GOT3 (cell line): ENCODE results near the gene DNMT3A.
"Not testable (repeated sequence)": the region's sequence is repeated elsewhere in the genome, so short reads cannot be mapped to it uniquely, and the experiment has no call there.

ENCODE experiments used
- DNase-seq: peaks from one replicate; lab custom pipeline; 2025; ENCODE audit warnings: mixed read lengths; lab: John Stamatoyannopoulos, UW

DNMT3A gene

GRCh38 chr2:25284756-25285155 is 57.0 kb downstream of the DNMT3A start:
- DNase-seq = no peak

DNA sequence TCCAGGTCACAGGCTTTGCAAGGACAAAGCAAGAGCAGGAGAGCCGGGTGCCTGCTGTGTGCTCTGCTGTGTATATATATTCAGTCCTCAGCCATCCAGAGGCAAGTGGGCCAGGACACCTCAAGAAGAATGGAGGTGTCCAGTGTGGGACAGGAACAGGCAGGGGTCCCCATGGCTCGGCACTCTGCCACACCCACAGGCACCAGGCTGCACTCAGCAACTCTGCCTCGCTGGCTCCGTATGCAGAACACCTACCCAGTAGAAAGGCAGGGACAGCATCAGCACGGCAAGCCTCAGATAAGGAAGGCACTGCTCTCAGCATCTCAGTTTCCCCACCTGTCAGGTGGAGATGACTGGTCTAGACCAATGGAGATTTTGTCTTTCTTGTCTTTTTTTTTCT is 57.8 kb downstream of the DNMT3A start:
- no peak for DNase-seq

GRCh38 chr2:25281941-25282340 is 59.8 kb downstream of the DNMT3A start:
- no peak for DNase-seq

DNA sequence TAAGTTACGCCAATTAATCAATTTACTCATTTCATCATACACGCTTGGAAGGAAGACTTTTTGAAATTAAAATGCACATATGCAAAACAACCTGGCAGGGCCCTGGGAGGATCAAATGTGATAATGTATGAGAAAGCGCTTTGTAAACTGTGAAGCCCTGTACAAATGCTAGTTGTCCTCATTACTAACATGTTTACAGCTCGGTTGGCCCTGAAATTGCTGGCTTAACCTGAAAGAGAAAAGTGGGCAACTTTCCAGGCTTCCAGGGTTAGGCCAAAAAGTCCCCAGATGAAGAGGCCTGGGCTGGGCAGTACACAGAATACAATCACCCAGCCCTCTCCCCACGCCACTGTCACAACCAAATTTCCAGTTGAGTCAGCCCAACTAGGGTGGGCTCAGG is 60.2 kb downstream of the DNMT3A start:
- DNase-seq = no peak

GRCh38 chr2:25280051-25280687 is 61.6 kb downstream of the DNMT3A start:
- no peak for DNase-seq

GRCh38 chr2:25279091-25279651 is 62.6 kb downstream of the DNMT3A start:
- no peak for DNase-seq

- DNase-seq = no peak
These were observed 64.9 kb downstream of the DNMT3A start for GRCh38 chr2:25276569-25277465.

GRCh38 chr2:25275575-25275965 is 66.2 kb downstream of the DNMT3A start:
- DNase-seq = no peak

- no peak for DNase-seq
These were observed 66.7 kb downstream of the DNMT3A start for GRCh38 chr2:25274868-25275574.

DNA sequence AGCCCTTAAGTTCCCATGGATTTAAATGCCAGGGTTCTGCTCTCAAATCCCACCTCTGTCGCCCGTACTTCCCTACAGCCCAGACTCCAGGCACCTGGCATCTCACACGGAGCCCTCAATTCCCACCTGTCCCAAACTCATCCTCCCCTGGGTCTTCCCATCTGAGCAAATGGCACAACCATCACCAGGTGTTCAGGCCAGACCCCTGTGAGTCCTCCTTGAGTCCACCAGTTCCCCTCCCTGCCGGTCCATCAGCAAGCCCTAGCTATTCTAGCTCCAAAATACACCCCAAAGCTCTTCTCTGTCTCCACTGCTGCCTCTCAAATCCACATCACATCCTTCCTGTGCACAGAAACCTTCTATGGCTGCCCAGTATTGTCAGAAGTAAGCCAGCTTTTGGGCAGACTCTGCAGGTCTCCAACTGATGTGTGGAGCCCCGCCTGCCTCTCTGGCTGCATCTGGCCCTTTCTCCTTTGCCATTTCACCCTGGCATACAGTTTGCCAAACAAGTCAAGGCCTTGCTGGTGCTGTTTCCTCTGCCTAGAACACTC is 67.7 kb downstream of the DNMT3A start:
- no peak for DNase-seq

DNA sequence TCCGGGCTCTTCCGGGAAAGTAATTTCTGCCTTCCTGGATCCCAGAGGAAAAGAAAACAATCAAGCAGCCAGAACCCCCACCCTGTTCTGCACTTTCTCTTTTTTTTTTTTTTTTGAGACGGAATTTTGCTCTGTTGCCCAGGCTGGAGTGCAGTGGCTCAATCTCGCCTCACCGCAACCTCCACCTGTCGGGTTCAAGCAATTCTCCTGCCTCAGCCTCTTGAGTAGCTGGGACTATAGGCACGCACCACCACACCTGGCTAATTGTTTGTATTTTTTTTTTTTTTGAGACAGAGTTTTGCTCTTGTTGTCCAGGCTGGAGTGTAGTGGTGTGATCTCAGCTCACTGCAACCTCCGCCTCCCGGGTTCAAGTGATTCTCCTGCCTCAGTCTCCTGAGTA is 69.0 kb downstream of the DNMT3A start:
- DNase-seq = not testable (repeated sequence)

GRCh38 chr2:25270061-25270460 is 71.7 kb downstream of the DNMT3A start:
- no peak for DNase-seq

- no peak for DNase-seq
These were observed 72.5 kb downstream of the DNMT3A start for GRCh38 chr2:25269233-25269632.

GRCh38 chr2:25268139-25268538 is 73.6 kb downstream of the DNMT3A start:
- DNase-seq = no peak

DNA sequence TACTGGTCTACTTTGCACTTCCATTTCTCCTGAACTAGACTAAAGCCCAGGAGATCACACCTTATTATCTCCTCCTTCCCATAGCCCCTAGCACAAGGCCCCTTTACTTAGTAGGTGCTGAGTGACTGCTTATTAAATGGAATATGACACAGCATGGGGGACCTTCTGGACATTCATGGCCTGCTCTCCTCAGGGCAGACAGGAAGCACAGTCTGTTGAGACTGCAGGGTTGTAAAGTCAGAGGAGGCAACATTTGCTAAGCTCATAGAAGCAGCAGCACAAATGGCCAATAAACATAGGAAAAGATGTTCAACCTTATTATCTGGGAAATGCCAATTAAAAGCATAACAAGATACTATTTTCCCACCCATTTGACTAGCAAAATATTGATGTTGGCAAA is 75.3 kb downstream of the DNMT3A start:
- DNase-seq = no peak

DNA sequence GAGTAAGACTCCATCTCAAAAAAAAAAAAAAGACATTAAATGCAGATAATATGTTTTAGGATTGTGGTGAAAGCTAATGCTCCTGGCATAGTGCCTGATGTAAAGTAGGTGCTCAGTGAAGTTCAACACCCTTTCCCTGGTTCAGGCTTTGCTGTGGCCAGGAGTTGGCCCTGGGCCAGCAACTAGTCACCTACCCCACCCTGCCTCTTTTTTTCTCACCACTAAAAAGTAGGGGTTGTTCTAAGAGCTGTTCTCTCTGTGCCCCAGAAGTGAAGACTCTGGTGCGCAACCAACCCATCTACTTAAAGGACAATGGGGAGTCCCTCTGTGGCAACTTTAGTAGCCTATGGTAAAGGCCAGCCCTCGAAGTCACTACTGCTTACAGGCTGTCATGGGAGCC is 75.9 kb downstream of the DNMT3A start:
- DNase-seq = no peak

DNA sequence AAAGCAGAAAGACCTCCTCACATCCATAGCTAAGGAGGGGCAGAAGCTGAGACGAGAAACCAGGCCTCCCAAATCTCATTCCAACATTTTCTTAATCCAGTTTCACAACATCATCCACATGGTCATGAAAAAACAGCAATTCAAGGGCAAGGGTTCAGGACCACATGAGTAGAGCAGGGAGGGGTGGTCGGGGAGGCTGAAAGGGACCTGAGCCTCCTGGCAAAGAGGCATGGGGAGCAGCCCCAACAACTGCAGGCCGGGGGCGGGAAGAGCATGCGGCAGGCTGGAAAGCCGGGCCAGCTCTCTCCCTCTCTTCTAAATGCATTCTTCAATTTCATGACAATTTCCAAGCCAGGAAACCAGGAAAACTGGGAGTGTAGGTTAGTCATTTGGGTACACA is 76.7 kb downstream of the DNMT3A start:
- DNase-seq = no peak

DNA sequence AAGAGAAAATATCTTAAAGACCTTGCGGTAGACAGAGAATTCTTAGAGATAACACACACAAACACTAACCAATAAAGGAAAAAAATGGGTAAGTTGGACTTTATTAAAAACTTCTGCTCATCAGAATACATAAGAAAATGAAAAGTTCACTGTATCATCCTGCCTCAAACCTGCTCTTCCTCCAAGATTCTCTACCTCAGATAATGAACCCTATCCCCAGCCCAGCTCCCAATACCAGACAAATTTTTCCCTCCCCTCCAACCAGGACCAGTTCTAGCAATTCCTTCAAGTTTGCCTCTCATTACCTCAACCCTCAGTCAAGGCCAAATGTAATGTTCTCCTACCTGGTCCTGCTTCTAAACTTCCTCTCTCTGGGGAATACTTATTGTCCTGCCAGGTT is 79.4 kb downstream of the DNMT3A start:
- no peak for DNase-seq

GRCh38 chr2:25259737-25260124 is 82.0 kb downstream of the DNMT3A start:
- no peak for DNase-seq

DNA sequence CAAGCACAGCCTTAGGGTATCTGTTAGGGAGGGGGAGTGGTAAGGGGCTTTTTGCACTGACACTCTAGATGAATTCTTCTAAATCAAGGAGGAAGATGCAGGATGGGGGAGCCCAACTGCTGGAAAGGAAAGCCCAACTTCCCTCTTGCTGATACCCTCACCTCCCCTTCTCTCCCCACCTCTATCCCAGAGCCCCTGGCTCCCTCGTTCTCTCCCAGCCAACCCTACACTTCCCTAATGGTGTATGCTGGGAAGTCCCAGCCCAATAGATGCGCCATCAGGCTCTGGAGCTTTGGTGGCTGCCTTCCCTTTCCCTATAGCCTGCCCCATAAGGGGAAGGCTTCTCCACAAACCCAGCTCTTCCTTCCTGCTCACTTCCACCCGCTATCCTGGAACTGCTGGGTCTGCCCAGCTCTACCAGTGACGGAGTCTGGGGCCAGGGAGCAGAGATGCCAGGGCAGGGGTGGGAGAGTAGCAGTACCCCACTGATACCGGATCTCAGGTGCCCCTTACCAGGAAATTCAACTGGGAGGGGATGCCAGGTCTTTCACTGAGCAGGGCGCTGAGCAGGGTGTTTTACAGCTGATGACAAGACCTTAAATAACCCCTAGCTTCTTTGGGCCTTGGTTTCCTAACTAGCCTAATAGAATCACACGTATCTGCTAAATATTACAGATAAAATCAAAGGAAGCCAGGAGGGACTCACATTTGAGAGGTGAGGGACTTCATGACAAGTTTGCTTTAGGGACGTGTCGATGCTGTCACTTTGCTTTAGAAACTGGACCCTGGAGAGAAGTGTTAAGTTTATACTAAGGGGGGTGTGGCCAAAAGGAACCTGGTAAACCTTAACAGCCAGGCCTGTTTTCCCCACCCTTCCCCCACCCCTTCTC is 82.6 kb downstream of the DNMT3A start:
- DNase-seq = no peak
